Measurements from ENCODE around the gene SFTPD.
"Not testable (repeated sequence)": the region's sequence is repeated elsewhere in the genome, so short reads cannot be mapped to it uniquely, and the experiment has no call there.

The SFTPD gene

DNA sequence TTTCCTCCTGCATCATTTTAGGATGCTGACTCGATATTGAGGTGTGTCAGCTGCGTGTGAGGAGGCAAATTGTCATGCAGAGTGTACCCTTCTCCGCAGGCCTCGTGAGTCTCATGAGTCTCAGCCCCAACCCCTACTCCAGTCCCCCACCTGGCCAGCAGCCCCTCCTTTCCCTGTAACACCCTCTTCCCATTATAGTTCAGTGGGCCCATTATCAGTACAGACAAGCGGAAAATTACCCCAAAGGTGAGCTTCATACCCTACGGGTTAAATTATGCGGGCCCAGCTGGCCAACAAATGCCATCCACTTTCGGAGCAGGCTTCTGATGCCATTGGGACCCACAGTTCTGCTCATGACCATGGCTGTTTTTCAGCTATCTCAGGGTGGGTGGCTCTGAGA is 25.2 kb downstream of the SFTPD start:
- DNase-seq: no peak

DNA sequence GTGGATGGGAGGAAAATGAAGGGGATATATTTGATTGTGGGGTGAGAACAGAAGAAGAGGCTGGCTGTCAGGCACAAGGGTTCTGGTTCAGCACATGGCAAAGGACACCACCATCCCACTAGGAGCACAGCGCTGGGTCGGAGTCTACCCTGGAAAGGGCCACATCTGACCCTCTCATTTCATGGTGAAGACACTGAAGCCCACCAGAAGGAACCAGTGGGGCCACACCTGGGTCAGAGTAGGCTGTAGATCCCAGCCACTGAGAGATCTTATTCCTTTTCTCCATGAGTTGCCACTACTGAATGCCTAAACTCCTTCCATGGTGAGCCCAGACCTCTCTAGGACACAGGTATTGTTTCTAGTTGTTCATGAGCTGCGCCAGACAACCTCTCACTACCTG is 25.8 kb downstream of the SFTPD start:
- DNase-seq: no peak

DNA sequence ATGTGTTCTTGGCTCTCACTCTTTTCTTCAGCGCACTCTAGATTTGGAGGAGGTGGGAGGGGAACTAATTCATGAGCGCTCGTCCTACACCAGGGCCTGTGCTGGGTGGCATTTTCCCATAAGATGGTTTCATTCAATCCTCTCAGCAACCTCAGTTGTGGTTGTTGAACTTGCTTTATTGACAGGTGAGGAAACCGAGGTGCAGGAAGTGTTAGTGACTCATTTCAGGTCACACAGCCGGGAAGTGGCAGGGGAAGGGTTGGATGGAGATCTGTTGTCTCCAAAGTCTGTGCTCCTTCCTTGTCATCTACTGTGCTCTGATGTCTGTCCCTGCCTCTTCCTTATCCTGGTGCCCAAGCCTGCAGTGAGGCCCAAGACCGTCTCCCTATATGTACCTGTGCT is 26.9 kb downstream of the SFTPD start:
- DNase-seq: not testable (repeated sequence)

DNA sequence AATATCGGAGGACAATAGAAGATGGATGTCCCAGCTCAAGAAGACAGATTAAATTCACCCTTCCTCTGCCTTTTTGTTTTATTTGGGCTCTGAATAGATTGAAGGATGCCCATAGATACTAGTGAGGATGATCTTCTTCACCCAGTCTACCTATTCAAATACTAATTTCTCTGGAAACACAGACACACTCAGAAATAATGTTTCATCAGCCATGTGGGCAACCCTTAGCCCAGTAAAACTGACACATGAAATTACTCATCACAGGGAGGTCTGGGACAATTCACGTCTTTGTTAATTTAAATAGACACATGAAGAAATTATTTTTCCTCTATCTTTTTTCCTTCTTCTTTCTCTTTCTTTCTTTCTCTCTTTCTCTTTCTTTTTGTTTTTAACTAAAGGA is 33.1 kb downstream of the SFTPD start:
- not testable (repeated sequence) for DNase-seq

DNA sequence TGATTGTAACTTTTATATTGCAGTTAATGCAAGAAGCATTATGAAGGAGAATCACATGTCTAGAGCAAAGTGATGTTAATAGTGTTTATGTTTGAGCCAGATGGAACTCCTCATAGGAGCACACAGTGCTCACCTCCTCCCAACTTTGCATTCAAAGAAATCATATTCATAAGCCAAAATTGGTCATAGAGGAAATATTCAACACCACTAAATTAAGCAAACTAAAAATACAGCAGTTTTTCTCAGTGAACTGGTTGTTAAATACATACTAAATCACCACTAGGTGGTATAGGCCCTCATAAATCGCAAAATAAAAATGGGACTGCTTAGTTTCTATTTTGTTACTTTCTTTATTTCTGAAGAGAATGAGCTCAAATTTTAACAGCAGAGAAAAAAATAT is 34.4 kb downstream of the SFTPD start:
- DNase-seq: not testable (repeated sequence)

DNA sequence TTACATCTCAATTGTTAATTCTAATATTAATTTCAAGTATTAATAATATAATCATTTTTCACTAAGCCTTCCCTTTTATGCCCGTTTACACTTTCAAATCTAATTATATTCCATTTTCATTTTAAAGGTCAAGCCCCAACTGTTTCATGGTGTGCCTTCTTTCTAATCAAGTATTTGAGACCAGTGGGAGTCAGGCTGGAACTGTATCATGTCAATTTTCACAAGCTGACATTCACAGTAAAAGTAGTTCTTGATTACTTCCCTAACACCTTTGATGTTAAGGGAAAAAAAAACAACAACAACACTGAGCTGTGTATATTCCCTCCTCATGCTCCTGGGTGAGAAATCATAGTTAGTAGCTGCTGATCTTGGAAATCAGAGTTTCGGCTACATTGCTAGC is 38.1 kb downstream of the SFTPD start:
- no peak for DNase-seq

DNA sequence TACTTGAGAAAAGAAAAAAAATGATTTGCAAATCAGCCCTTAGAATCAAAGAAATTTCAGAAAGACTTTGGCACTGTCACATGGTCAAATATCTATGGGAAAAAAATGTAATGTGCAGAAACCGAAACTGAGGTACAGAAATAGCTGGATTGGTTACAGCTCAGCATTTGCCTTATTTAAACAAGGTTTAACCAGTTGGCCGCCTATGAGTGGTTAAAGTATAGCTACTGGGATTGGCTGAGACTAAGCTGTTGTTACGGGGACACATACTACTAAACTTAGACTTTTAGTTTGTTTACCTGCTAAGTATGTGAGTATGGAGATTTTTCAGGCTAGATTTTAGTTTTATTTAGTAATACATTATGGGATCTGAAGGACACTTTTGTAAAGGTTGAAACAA is 38.6 kb downstream of the SFTPD start:
- no peak for DNase-seq

DNA sequence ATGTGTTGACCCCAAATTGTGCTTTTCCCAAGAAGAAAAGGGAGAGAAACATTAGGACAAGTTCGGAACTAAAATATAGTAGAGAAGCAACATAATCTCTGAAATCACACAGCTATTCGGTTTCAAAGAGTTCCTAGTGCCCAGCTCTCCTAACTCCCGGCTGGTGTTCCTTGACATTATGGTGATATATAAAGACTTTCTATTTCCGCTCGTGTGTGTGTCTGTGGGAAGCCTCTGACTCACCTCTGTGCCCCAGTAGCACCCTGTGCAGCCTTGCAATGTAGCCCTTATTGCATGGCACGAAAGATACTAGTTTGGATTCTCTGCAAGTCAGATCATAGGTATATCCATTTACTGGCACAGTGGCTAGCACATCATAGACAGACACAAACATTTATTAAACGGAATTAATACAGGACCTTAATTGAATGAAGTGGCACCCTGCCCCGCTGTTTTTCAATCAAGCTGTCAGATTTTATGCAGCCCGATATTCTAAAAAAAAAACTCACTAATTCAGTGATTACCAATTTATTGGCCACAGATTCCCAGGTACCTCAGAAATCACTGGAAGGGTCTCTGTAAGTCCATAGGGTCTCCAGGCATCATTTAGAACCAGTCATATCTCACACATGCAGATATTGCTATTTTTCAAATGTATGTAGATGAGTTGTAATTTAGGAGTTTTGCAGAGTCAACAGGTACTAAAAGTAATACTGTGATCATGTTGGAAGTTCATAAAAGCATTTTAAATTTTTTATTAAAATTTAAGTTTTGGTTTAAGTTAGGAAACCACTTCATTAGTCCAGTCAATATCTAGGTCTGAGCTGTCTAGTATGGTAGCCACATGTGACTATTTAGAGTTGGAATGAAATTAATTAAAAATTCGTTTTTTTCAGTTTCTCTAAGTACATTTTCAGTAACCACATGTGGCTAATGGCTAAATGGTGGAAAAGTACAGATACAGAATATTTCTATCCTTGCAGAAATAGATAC is 43.3 kb downstream of the SFTPD start:
- DNase-seq: no peak

DNA sequence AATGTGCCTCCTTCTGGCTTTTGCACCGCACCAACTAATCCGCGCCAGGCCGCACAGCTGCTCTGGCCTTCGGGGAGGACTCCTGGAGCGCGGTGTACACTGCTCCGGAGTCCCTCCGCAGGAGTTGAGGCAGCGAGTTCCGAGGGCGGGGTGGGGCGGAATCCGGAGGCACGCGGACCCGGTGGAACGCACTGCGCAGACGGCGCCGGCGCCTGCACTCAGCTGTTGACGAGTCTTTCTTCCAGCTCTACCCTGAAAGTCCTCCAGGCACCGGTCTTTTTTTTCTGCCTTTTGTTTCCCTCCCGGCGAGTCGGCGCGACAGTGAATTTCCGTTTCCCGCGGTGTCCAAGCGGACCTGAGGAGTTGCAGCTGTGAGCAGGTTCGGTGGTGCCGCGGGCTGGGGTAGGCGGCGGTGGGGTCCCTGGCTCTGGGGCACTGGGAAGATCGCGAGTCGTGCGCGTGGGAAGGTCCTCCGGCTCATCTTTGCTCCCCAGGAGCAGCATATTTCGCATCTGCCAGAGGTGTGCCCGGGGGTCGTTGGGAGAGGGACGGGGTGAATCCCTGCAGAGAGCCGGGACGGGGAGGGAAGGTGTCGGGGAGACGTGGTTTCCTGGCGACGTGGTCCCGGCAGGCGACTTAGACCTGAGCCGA is 44.1 kb downstream of the SFTPD start:
- peak; percentile 35 for DNase-seq

DNA sequence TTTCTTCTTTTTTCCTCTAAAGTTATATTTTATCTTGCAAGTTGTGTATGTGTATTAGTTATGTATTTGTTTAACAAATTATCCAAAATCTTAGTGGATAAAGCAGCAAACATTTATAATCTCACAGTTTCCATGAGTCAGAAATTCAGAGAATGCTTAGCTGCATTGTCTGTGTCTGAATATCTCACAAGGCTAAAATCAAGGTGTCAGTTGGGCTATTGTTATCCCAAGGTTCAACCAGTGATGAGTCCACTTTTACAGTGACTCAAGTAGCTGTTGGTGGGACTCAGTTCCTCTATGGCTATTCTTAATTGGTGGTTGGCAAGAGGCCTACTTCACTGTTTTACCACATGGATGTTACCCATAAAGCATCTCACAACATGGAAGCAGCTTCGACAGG is 47.3 kb downstream of the SFTPD start:
- not testable (repeated sequence) for DNase-seq

DNA sequence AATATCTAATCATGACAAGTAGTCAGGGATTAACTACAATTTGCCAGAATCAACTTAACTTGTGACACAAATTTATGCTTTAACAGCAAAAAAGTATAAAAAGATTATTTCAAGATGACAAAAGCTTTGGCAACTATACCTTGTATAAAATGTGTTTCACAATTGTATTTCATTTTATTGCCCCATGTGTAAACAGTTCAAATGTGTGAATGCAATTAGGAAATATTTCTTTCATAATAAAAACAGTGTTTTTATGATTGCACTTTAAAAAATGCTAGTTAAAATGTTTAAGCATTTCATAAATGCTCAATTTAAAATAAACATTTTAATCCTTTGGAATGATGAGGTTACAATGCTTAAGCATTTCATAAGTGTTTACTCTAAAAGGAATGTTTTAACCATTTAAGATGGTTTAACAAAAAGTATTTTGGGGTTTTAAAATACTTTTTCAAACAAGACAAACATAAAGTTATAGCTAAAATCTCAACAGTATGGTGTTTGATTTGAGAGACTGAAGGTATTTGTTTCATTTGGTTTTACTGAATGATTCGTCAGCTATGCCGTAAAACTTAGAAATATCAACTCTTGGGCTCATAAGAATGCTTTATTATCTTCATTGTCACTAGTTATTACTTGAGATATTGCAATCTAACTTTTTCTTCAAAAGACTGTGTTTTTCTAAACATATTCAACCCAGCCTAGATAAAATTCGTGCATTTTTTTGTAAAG is 50.1 kb downstream of the SFTPD start:
- DNase-seq: no peak

DNA sequence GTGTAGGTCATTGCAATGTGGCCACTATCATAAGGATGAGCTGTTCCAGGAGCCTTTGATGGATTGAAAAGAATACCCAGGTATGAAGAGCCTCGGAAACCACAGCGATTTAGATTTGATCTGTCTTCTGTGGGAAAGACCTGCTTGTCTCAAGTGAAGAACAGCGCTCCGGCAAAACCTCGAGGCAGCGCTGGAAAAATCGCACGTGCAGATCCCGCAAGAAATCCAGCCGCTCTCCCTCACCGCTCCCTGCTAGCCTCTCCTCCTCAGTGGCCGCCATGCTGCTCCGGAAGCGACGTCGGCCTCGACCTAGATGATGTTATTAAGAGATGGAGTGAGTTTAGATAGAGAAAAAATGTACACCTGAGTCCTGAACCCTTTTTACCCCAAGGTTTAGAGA is 56.0 kb downstream of the SFTPD start:
- not testable (repeated sequence) for DNase-seq

DNA sequence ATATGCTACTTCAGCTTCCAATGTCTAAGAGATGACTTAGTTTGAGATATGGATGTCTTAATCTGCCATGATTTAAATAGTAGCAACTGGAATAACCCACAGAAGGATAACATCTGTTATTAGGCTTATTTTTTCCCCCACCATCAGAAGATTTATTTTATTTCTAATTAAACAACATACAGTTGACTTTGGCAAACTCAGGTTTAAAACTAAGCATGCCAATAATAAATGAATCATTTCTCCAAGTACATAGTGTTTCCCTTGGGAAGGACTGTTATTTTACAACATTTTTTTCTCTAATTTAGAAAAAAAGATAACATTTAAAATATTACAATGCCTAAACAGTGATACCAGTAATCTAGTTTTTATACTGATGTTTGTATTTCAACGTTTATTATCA is 58.4 kb downstream of the SFTPD start:
- DNase-seq: no peak

DNA sequence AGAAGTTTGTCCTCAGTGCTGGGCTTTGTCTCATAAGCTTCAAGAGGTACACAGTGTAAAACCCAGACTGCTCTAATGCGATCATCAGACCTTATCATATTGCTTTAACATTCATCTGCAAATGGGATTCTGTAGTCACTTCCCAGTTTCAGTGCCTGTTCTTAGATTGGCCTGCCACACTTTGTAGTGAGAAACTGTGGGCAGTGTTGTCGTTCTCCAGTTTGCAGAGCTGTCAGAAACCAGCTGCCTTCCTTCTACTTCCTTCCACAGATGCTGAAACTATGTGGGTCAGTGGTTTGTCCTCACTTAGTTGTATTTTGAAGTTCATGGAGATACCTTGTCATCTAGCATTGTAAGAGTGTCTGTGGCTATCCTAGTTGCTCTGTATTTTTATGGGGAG is 59.9 kb downstream of the SFTPD start:
- DNase-seq: not testable (repeated sequence)

Measured in T1000 (cell line).